ENCODE measurements around the gene ITGB3. TPM values are rescaled to one million over a fixed set of nuclear protein-coding genes. Genes with fewer than 3 reads are reported as not detected.

ITGB3 gene
- total and polyA plus RNA-seq, 9 of the 15 experiments (the other 6 are each of a cell fraction or from before 2014, with no cell fraction given): 0.08 to 2.6 (median 0.62) TPM; not detected in 1

DNA sequence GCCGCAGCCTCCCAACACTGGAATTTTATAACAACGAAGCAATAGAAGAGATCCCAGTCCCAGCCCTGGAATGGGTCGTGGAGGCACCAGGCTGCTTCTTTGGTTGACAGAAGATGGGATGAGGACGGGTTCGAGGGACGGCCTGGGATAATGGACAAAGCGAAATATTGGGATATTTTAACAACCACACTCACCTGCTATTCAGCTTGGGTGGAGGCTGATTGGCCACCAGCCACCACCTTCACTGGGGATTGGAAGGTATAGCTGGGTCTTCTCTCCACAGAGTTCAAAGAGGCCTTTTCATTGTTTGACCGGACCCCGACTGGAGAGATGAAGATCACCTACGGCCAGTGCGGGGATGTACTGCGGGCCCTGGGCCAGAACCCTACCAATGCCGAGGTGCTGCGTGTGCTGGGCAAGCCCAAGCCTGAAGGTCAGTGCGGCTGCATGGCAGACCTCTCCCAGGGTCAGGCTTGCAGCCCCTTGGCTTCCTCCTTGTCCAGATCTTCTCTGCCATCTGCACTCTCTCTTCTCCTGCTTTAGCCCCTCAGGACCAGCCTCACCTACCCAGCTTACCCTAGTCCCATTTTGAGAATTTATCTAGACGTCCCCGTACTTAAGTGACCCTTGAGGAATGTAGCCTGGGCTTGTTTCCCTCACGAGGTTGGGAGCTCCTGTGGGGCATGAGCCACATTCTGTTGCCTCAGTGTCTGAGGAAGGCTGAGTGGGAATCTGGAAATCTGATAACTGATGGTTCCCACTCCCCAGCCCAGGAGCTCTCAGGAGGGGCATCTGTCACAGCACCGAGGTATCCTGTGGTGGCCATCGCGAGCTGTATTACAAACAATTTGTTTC lies 33.8 kb upstream of the ITGB3 start (continued):
- TF ChIP-seq, protein P1, sequence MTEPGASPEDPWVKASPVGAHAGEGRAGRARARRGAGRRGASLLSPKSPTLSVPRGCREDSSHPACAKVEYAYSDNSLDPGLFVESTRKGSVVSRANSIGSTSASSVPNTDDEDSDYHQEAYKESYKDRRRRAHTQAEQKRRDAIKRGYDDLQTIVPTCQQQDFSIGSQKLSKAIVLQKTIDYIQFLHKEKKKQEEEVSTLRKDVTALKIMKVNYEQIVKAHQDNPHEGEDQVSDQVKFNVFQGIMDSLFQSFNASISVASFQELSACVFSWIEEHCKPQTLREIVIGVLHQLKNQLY (CRISPR knock-in tag; conservative IDR thresholded peaks at IDR 0.05): 0 out of 4 replicates have a peak, but pooled peaks of 1 of the 2 experiments have one; percentile 16
- no peak for TF ChIP-seq RFX7 (CRISPR knock-in tag; IDR thresholded peaks at IDR 0.05)
- no peak for TF ChIP-seq ZNF778 (CRISPR knock-in tag; IDR thresholded peaks at IDR 0.05)
- TF ChIP-seq CREBBP (IDR thresholded peaks at IDR 0.05; ENCODE audit: low read depth, low read length): no peak
- TF ChIP-seq, protein P2, sequence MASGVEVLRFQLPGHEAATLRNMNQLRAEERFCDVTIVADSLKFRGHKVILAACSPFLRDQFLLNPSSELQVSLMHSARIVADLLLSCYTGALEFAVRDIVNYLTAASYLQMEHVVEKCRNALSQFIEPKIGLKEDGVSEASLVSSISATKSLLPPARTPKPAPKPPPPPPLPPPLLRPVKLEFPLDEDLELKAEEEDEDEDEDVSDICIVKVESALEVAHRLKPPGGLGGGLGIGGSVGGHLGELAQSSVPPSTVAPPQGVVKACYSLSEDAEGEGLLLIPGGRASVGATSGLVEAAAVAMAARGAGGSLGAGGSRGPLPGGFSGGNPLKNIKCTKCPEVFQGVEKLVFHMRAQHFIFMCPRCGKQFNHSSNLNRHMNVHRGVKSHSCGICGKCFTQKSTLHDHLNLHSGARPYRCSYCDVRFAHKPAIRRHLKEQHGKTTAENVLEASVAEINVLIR (CRISPR knock-in tag; IDR thresholded peaks at IDR 0.05): no peak
- no peak for TF ChIP-seq HDAC1 (IDR thresholded peaks at IDR 0.05)
- no peak for TF ChIP-seq EP300 (IDR thresholded peaks at IDR 0.05; ENCODE audit: low read length)
- 0 out of 2 replicates have a peak, but pooled peaks have one; percentile 38 for TF ChIP-seq GTF2E2 (tag; IDR thresholded peaks at IDR 0.05)
- no peak for TF ChIP-seq KAT2B (IDR thresholded peaks at IDR 0.05; ENCODE audit: low read depth, low read length)
- no peak for TF ChIP-seq MYBL2 (IDR thresholded peaks at IDR 0.05; ENCODE audit: low read depth)
- no peak for TF ChIP-seq MYBL2 (CRISPR knock-in tag; IDR thresholded peaks at IDR 0.05; ENCODE audit: borderline replicate concordance)
